GM21717 (cell line): ENCODE data around the gene RNU1-3.
"Not testable (repeated sequence)": the region's sequence is repeated elsewhere in the genome, so short reads cannot be mapped to it uniquely, and the experiment has no call there.

Source experiments
- ATAC-seq: cut with Tn5 transposase; IDR thresholded peaks from one replicate; pipeline ENCODE4 v1.9.1; 2021; ENCODE audit warnings: mild to moderate bottlenecking, moderate library complexity; ENCODE audit not compliant: unreplicated experiment

The RNU1-3 gene

DNA sequence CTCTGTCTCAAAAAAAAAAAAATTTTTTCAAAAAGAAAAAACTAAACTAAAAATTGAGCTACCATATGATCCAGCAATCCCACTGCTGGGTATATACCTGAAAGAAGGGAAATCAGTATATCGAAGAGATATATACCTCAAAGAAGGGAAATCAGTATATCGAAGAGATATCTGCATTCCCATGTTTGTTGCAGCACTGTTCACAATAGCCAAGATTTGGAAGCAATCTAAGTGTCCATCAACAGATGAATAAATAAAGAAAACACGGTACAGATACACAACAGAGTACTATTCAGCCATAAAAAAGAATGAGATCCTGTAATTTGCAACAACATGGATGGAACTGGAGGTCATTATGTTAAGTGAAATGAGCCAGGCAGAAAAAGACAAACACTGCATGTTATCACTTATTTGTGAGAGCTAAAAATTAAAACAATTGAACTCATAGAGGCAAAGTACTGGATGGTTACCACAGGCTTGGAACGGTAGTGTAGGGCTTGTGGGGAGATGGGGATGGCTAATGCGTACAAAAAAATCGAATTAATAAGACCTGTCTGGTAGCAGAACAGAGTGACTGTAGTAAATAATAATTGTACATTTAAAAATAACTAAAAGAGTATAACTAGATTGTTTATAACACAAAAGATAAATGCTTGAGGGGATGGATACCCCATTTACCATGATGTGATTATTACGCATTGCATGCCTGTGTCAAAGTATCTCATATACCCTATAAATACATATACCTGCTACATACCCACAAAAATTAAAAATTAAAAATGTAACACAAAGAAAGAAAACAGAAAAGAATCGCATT lies 25.4 kb downstream of the RNU1-3 start:
- not testable (repeated sequence) for ATAC-seq

DNA sequence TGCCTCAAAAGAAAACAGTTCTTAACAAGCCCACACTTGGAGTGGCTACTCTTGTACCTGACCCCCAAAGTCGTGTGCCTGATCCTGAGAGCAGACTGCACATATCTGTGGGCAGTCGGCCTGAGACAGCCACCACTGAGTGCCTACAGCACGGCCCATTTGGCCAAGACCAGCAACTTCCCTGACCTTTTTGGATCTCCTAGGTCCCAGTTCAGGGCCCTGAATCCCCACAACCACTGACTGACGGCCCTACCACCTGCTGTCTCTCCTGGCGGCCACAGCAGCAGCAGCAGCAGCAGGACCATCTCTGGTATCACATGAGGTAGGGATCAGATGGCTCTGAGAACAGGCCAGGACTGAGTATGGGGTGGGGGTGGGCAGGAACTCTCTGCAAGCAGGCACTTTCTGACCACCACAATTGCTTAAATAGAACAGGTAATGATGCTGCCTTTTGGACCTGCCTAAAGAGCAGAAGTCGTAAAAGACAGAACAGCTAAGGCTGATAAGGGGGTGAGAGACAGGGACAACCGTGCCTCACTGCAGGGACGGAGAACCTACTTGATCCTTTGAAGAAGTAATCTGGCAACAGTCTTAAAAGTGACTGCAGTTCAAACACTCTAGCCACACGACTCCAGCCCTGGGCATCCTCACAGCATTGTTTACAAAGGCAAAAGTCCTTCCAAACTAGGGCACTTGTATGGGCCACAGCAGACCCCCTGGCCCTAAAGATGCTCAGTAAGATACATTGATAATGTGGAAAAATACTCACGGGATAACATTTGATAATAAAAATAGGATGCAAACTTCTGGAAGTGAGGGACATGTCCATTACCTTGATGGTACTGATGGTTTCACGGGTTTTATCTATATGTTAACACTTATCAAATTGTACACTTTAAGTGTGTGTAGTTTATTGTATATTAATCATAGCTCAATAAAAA lies 27.4 kb downstream of the RNU1-3 start:
- not testable (repeated sequence) for ATAC-seq

DNA sequence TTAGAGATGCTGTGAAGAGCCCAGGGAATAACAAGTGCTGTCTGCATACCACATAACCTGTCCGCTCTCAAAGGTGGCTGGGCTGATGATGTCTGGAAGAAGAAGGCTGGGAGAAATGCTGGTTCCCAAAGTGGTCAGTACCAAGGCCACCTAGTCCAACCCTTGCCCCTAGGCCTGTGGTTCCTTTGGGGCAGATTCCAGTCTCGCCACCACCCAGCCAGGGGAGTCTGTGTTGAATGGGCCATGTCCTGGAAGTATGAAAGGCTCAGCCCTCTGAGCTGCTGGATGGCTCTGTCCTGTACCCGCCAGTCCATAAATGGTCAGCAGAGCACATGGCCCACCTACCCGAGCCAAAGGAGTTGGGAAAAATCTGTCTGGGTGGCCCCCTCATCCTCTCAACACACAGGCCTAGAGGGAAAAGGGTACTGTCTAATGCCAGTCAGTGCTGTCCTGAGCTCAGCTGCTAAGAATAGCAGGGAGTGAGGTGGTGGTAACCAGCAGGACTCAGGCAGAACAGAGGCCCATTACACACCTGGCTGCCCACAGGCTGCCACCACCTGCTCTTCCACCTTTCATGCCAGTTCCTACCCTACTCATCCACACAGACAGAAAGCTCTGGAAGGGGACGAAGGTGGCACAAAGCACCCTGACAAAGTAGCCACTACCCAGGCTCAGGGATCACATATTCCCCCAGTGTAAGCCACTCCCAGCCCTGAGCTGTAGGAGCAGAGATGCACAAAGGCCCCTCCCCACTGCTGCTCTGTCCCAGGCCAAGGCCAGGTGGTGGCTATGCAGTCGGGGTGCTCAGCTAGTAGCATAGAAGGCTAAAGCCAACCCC lies 28.6 kb downstream of the RNU1-3 start:
- not testable (repeated sequence) for ATAC-seq

DNA sequence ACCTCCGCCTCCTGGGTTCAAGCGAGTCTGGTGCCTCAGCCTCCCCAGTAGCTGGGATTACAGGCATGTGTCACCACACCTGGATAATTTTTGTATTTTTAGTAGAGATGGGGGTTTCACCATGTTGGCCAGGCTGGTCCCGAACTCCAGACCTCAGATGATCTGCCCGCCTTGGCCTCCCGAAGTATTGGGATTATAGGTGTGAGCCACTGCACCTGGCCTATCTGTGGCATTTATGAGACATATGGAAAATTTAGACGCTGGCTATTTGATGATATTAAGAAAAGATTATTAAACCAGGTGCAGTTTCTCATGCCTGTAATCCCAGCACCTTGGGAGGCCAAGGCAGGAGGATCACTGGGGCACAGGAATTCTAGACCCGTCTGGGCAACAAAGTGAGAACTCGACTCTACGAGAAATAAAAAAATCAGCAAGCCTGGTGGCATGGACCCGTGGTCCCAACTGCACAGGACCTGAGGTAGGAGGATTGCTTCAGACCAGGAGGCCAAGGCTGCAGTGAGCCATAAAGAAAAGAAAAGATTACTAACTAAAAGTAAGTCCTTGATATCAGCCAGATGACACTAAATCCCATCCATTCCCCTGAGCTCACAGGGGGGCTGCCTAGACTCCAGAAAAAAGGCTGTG lies 30.1 kb downstream of the RNU1-3 start:
- ATAC-seq = not testable (repeated sequence)

DNA sequence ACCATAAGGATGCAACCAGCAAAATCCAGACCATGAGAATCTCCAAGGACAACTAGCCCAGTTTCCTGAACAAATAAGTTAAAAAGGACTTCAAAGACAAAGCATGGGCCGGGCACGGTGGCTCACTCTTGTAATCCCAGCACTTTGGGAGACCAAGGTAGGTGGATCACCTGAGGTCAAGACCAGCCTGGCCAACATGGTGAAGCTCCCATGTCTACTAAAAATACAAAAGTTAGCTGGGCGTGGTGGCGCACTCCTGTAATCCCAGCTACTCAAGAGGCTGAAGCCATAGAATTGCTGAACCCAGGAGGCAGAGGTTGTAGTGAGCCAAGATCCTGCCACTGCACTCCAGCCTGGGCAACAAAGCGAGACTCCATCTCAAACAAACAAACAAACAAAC lies 30.8 kb downstream of the RNU1-3 start:
- ATAC-seq = not testable (repeated sequence)

DNA sequence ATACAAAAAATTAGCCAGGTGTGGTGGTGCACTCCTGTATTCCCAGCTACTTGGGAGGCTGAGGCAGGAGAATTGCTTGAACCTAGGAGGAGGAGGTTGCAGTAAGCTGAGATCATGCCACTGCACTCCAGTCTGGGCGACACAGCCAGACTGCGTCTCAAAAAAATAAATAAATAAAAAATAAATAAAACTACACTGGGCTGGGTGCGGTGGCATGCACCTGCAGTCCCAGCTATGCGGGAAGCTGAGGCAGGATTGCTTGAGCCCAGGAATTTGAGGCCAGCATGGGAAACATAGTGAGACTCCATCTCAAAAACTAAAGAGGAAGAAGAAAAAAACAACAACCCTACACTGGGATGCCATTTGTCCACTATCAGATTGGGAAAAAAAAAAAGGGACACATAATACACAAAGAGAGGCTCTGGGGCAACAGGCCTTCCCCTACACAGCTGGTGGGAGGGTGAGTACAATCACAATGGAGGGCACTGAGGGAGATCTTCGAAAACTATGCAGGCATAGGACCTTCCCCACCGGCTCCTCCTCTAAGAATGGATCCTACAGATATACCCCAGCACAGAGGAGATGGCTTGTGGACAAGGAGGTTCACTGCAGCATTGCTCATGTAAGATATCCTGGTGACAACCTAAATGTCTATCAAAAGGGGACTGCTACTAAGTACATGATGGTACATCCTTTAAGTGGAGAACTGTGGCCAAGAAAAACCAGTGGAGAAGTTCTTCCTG lies 33.0 kb downstream of the RNU1-3 start:
- ATAC-seq = not testable (repeated sequence)

DNA sequence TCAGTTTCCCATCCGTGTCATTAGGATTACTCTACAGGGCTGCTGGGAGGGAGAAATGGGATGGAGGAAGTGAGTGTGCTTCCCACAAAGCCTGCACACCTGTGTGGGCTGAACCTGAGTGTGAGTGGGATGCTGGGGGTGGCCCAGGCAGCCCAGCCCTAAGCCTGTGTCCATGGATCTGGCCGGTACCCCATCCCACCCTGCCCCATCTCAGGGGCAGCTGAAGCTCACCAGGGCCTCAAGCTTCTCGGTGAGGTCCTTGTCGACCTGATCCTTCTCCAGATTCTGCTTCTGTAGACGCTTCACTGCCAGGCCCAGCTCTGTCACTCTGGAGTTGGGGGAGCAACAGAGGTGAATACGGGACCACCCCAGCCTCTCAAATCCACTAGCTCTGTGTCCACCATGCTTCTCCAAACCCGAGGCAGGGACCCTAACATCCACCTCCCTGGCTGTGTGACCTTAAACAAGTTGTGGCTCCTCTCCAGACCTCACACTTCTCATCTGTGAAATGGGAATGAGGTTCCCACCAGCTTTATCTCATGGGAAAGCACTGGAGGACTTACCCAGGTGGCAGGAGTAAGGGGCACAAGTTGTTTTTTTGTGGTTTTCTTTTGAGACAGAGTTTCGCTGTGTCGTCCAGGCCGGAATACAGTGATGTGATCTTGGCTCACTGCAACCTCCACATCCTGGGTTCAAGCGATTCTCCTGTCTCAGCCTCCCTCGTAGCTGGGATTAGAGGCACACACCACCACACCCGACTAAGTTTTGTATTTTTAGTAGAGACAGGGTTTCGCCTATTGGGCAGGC lies 34.5 kb downstream of the RNU1-3 start:
- ATAC-seq = not testable (repeated sequence)

DNA sequence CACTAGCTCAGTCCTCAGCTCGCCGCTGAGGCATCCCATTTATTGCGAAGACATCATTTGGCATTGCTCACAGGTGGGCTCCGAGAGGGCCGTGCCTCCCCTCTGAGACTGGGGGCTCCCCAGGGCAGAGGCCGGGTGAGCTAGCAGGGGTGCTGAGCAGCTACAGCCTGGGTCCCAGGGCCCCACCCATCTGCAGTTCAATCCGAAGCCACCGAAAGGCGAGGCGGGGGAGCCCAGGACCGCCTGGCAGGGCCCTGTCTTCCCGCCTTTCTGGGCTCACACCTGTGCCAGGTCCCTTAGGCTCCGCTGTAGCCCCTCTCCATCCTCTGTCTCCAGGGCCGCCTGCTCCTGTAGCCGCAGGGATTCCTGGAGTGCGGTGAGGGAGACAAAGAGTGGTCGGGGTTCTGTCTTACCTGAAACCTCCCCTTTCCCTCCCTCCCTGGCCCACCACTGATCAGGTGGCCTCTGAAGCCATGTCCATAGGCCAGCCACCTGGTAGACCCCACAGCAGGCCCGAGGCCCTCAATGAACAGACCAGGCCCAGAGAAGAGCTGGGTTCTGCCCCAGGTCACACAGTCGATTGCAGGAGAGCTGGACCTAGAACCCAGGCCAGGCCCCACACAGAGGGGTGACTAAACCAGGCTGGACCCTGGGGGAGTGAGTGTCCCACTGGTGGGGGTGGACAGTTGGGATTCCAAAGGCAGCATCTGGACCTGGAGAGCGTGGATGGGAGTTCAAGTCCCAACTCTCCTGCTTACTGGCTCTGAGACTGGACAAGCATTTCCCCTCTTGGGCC lies 35.3 kb downstream of the RNU1-3 start:
- no peak for ATAC-seq

DNA sequence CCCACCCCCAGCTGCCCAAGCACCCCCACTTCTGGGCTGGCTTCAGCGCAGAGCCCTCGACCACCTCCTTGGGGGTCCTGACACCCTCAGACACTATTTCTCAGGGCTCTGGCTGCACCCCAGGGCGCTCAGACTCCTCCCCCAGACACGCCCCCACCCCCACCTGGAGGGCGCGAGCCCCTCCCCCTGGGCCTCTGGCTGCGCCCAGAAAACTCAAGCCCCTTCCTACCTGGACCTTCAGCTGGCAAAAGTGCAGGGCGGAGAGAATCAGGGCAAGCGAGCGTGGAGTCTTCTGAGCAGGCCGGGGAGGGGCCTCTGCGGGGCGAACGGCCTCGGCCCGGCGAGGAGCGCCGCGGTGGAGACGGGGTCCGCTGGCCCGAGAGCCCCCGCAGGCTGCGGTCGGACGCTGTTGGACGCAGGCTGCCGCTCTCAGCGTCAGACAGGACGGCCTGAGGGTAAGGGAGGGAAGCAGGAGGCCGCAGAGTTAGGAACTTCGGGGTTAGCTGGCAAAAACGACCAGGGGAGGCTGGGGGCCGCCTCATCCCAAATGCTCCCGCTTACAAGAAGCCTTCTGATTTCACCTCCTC lies 36.0 kb downstream of the RNU1-3 start:
- no peak for ATAC-seq

DNA sequence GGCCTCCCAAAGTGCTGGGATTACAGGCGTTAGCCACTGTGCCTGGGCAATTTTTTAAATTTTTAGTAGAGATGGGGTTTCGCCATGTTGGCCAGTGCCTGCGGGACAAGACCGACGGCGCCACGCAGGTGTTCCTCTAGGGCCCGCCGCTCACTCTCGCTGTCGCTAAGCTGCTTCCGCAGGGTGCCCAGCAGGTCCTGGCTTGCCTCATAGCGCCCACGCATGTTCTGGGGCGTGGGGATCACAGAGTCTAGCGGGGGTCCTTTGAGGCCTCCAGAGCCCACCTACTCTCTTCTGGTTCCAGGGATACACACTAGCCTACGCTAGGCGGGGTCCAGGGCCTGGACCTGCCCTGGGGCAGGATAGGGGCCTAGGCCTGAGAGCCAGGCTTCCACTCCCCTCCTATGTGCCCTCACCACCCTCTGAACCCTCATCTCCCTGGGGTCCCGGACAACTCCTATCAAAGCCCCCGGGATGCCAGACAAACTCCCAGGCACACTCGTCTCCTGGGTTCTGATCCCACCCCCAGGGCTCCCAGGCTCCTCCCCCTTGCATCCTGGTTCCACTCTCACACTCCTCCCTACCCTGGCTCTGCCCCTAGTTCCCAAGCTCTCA lies 36.7 kb downstream of the RNU1-3 start:
- not testable (repeated sequence) for ATAC-seq

DNA sequence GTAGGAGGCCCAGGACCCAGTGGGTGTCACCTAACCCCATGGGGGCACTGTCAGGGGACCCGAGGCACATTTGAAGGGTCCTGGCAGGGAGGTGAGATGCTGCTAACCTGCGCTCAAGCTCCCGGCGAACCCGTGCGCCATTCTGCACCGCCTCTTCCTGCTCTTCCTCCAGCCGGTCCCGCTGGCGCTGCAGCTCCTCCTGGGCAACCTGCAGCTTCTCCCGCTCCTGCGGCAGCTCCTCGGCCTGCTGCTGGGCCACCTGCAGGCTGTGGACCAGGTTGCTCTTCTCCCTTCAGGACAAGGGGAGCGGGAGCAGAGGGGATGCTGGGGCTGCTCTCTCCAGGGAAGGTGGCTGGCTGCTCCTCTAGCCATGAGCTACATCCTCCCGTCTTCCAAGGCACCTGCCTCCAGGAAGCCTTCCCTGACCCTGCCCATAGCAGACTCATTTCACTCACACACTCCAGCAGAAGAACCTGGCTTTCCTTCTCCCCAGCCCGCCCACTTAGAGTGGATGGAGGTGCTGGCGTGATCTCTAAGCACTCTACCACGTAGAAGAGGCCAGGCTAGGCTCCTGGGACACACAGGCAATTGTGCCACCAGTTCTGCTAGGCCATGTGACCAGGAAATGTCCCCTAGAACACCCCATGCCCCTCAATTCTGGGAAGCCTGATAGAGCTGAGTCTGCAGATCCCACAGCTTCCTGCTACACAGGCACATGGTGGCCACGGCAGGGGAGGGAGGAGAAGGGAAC lies 38.2 kb downstream of the RNU1-3 start:
- no peak for ATAC-seq

DNA sequence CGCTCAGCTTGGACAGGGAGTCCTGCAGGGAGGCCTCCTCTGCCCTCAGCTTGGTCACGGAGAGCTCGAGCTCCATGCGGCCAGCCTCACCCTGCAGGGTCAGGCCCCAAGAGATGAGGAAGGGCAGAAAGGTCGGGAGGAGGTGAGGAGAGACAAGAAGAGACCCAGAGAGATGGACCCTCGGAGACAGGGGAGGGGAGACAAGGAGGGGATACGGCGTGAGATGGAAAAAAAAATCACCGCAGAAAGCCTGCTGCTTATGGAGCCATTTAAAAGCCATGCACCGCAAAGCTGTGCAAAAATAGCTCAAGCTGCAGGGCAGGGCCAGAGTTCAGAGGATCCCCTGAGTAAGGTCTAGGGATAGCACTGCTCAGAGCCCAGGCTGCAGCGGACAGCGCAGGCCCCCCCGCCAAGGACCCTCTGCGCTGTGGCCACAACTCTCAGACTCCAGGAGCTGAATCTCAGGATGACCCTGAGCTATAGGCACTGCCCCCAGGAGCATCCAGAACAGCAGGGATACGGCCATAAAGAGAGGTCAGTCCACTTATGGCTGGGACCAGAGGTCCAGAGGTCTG lies 40.3 kb downstream of the RNU1-3 start:
- not testable (repeated sequence) for ATAC-seq

DNA sequence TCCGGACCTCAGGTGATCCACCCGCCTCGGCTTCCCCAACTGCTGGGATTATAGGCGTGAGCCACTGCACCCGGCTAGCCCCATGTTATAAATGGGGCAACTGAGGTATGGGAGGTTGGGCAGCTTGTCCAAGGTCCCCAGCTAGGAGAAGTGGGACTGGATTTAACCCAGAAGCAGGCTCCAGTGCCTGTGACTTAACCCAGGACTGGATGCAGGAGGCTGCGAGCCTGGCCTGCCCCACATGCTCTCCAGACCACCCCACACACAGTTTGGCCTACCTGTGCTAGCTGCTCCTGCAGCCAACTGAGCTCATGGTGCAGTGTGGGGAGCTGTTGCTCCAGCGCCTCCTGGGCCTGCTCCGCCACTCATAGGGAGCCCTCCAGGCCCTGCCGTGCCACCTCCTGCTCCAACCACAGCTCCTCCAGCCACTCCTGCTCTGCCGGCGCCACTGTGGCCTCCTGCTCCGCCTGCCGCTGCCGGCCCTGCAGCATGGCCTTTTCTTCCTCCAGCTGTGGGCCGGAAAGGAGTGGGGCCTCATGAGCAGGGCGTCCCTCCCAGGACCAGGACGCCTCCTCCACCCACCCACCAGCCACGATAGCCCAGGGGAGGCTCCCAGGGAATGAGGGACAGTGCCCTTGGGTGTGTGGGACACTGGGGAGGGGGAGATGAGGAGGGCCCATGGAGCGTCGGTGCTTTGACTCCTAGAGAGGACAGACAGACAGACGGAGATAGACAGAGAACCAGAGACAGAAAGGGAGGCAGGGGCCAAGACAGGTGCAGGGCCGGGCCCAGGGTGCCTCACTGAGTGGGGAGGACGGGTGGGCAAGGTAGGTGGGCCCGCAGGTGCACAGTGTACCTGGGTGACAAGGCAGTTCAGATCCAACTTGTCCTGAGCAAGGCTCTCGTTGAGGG lies 41.0 kb downstream of the RNU1-3 start:
- ATAC-seq = no peak

DNA sequence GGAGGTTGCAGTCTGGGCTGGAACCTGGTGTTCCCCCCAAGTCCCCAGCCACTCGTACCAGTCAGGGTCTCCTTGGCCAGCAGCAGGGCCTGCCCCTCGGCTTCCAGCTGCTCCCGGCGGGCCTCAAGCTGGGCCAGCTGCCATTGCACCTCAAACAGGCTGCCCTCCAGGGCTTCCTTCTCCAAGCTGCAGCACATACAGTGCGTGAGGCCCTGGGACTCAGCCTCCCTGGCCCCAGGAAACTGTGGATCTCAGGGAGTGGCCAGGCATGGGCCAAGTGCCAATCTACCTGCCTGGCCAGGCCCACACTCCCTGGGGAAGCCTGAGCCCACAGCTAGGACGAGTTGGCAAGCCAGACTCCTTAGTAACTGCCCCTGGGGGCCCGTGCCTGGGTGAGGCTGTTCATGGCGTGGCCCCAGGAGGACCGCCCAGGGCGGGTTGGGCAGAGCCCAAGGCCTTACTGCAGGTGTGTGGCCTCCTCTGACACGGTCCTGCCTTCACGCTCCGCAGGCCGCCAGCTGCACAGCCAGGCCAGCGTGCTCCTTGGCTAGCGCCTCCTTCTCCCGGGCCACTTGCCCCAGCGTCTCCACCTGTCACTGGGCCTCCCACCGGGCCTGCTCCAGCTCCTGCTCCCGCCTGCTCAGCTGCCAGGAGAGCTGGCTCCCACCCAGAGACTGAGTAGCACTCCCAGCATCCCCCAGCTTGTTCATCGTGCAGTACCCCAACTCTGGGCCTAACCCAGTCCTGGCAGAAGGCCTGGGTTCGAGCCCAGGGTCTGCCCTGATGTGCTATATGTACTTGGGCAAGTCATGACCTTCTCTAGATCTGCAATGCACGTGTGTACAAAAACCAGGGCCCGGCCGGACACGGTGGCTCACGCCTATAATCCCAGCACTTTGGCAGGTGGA lies 42.7 kb downstream of the RNU1-3 start:
- not testable (repeated sequence) for ATAC-seq
